ENCODE results near the gene PLEKHA5.

- no peak for TF ChIP-seq CTCF (IDR thresholded peaks at IDR 0.05; ENCODE audit: low read depth, low read length)
- TF ChIP-seq EZH2phosphoT487 (IDR thresholded peaks at IDR 0.05; ENCODE audit: low read depth), result no peak
Observed at GRCh38 chr12:19217446-19217845, 87.9 kb downstream of the PLEKHA5 start.

Data from OCI-LY3 (cell line).